Glomerular visceral epithelial cell (primary cell): ENCODE results near the gene LTK.
"Not testable (repeated sequence)": the region's sequence is repeated elsewhere in the genome, so short reads cannot be mapped to it uniquely, and the experiment has no call there.

Experiments
- DNase-seq: peaks from one replicate; pipeline ENCODE4 v3.0.0-alpha.2; 2016; ENCODE audit errors: extremely low spot score

The LTK gene

DNA sequence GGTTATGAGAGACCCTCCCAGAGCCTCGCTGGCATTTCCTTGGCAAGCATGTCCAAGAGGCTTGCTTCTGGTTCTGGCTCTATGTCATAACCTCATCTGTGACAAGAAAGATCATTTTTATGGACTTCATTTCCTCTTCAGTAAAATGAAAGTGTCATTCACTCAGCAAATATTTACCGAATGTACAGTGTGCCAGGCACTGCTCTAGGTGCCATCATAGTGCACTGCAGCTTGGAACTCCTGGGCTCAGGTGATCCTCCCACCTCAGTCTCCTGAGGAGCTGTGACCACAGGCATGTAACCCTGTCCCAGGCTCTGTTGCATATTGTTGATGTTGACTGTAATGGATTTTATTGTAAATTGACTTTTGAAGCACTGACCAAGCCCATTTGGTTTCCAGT, 38.7 kb downstream of the LTK start:
- no peak for DNase-seq

DNA sequence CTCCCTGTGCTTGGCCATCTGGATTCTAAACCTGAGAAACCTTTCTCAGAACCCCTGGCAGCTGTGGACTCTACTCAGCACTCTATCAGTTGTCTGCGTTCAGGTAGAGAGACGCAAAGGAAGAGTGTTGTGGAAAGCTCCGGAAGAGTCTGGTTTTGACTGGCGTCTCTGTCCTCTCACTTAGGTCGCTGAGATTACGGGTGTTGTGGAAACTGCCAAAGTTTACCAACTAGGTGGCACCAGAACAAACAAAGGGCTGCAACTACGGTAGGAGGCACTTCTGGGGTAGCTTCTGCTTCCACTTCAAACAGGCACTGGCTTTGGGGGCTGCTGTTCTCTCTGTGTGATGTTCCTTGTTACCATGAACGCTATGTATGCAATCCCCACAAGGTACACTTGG, 39.2 kb downstream of the LTK start:
- no peak for DNase-seq

DNA sequence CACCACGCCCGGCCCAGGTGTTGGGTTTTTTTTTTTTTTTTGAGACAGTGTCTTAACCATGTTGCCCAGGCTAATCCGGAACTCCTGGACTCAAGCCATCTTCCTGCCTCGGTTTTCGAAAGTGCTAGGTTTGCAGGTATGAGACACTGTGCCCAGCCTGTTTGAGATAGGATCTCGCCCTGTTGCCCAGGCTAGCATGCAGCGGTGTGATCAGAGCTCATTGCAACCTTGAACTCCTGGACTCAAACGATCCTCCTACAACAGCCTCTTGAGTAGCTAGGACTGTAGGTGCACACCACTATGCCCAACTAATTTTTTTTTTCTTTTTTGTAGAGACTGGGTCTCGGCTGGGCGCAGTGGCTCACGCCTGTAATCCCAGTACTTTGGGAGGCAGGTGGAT, 40.2 kb downstream of the LTK start:
- no peak for DNase-seq

DNA sequence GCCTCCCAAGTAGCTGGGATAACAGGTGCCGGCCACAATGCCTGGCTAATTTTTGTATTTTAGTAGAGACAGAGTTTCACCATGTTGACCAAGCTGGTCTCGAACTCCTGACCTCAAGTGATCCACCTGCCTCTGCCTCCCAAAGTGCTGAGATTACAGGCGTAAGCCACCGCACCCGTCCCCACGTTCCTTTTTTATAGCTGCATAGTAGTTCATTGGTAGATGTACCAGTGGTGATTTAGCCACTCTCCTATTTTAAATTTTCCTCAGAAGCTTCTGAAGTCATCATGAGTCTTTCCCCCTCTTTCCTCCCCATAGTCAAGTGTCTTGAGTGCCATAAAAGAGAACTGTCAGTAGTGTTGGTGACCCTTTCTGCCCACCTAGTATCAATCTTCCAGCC, 44.0 kb downstream of the LTK start:
- DNase-seq: not testable (repeated sequence)

DNA sequence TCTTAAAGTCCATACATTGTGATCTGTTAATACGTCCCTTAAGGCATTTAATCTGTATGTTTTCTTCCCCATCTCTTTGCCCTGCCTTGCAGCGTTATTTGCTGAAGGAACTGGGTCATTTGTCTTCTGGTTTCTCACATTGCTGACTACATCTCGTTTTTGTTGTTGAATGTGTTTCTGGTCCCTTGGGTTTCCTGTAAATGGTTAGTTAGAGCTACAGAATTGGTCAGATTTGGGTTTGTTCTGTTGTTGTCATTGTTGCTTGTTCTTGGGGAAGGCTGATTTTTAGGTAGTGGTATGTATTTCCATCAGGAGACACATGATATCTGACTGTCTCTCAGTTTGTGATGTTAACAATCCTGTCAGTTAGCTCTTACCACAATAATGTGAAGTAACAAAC, 46.9 kb downstream of the LTK start:
- no peak for DNase-seq

DNA sequence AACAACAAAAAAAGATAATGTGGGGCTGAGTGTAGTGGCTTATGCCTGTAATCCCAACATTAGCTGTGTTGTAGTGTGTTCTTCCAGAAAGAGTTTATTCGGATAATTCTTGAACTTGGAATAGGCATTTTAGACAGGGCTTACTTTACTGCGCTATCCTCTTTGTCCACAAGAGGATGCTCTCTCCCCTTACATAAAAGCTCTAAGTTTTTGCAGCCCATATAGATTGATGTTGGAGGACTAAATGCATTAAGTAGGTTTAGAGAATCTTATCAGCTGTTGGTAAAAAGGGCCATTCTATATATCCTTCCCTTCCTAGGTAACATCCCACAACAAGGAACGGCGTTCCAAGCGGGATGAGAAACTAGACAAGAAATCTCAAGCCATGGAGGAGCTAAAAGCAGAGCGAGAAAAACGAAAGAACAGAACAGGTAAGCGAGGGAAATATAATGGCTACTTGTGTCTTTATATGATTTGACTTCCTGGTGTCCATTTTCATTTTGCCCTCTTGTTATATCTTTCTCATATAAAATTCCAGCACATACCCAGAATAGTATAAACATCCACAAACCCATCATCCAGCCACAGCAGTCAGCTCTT, 47.7 kb downstream of the LTK start:
- peak; percentile 61 for DNase-seq

DNA sequence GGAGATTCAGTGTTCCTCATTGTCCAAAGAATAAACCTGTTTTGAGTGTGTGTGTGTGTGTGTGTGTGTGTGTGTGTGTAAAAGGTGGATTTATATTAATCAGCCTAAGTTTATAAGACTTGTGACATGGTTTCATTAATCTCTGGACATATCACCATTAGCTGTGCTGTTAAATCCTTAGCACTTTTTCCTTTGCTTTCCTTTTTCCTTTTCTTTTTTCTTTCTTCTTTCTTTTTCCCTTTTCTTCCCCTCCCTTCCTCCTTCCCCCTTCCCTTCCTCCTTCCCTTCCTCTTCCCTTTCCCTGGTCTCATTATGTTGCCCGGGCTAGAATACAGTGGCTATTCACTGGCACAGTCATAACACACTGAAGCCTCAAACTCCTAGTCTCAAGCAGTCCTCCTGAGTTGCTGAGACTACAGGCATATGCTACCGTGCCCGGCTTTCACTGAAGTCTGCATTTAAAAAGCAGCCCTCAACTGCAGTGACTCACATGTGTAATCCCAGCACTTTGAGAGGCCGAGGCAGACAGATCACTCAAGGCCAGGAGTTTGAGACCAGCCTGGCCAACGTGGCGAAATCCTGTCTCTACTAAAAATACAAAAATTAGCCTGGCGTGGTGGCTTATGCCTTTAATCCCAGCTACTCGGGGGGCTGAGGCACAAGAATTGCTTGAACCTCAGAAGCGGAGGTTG, 48.6 kb downstream of the LTK start:
- DNase-seq: no peak

DNA sequence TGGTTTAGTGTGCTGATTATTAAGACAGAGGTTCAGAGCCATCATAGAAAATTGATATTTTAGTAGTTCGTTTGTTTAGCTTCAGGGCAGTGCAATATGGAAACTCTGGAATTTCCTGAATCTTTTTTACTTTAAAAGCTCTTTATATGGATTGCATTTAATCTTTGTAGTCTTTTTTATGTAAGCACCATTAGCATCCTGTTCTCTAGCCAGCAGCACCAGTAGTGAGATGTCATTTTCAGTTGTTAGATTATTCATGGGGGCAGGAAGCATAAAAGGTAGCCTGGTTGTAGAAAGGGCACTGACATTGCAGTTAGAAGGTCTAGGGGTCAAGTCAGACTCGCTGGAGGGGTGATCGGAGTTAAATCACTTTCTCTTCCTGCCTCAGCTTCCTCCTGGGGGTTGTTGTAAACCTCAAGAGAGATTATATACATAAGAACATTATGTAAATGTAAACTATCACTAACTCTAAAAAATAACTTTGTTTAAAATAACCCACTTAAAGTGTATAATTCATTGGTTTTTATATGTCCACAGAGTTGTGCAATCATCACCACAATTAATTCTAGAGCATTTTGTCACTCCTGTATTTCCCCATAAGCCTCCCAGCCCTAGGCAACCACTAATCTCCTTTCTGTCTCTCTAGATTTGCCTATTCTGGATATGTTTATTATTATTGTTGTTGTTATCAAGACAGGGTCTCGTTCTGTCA, 51.4 kb downstream of the LTK start:
- no peak for DNase-seq
